Islet of Langerhans (tissue), 1 donor: ENCODE data around the gene ABCB10.
A peak's percentile ranks its signal among the peaks of the same experiment; 100 is the strongest.
"Not testable (repeated sequence)": the region's sequence is repeated elsewhere in the genome, so short reads cannot be mapped to it uniquely, and the experiment has no call there.

ENCODE experiments used
- FAIRE-seq: peaks from one replicate; lab custom pipeline; 2011; peaks lifted over from hg19 to GRCh38; lab: Jason Lieb, UNC

Gene ABCB10

DNA sequence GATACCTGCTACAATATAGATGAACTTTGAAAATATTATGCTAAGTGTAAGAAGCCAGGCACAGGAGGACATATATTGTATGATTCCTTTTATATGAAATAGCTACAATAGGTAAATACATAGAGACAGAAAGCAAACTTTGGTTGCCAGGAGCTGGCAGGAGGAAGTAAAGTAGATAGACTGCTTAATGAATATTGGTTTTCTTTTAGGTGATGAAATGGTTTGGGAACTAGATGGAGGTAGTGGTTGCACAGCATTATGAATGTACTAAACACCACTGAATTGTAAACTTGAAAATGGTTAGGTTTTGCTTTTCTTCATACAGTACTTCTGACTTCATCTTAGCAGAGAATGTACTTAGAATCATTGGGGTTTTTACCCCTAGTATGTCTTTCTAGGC lies 21.5 kb downstream of the ABCB10 start:
- peak; percentile 94 for FAIRE-seq

DNA sequence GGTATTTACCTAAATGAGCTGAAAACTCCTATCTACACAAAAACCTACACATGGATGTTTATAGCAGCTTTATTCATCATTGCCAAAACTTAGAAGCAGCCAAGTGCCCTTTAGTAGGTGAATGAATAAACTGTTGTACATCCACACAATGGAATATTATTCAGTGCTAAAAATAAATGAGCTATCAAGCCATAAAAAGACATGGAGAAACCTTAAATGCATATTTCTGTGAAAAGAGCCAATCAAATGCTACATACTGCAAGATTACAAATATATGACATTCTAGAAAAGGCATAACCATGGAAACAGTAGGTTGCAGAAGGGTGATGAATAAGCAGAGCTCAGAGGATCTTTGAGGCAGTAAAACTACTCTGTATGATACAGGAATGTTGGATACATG lies 23.3 kb downstream of the ABCB10 start:
- no peak for FAIRE-seq

DNA sequence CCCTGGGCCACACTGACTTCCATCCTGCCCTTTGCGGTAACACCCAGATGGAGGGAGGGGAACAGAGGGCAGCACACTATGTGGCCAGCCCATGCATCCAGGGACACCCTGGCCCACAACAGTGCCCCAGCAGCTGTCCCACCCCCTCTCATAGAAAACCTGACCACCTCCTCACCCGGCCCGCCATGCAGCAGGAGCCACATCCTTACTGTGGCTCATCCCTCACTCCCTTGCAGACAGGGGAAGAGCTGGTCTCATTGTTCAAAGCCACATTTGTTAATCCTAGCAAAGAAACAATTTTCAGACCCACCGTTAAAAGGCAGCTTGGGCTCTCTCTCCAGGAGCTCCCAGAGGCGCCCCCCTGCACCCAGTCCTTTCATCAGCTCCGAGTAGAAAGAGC lies 27.2 kb downstream of the ABCB10 start:
- FAIRE-seq = no peak

DNA sequence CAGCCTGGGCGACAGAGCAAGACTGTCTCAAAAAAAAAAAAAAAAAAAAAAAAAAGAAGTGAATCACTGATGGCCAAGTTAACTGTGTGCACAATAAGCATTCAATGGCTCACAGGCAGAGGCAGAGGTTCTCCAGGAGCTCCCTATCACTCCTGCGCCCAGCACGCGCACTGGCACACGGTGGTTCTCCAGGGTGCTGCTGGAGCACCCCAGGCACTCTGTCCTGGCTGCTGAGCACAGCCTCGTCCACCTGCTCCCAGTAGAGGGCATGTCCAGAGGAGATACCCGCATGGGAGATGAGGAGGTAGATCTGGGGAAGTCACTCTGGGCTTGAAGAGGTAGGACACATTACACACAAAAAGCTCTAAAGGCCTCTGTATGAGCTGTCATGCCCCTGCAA lies 28.9 kb downstream of the ABCB10 start:
- FAIRE-seq = no peak

DNA sequence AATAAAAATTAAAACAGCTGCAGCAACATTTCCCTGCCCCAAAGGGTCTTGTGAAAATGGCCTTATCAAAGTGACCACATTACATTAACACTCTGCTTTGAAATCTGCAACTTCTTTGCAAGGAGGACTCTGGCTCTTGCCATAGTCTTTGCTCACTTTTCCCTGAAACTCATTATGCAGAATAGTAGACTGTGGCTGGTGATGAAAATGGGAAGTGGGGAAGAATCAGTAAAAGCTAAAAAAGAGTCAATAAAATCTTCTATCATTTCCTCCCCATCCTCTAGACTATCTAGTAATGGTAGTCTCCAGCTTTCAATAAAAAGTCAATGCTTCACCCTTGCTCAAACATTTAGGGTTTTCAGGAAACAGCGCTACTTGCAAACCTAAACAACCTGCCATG lies 31.8 kb downstream of the ABCB10 start:
- no peak for FAIRE-seq

DNA sequence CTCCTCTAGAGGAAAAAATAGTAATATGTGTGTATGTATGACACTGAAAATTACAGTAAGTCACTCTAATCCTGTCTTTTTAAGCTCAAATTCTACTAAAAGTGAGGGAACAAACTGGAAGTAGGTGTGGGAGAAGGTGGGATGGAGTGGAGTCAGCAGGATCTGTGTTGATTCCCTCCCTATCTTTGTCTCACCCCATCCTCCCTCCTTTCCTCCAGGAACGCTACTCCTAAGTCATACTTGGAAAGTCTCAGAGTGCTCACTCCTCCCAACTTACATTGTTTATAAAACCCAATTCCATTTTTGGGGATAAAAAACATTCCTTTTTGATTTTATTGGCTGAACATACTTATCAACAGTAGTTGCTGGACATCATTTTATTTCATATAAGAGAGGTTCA lies 35.5 kb downstream of the ABCB10 start:
- FAIRE-seq = no peak

DNA sequence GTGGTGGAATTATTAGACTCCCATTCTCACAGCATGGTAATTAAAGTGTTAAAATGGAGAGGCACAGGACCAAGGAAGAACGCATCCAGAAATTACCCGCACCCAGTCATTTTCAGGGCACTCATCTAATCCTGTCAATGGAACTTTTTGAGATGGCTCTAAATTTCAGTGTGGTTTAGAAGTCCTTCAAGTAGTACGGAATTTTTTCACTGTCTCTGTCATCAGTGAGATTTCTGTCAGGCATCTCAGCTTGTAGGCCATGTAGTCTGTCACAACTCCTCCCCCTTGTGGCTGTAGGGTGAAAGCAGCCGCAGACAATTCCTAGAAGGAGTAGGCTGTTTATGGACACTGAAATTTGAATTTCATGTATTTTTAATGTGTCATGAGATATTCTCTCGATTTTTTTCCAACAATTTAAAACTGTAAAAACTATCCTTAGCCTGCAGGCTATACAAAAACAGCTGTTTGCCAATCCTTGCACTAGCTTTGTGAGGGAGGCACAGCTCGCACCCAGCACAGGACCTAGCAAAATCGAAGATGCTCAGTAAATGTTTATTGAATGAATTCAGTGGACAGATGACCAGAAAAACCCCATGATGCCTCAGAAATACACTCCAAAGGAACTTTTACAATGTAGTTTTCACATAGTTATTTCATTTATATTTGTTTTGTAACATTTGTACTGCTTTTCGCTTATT lies 43.8 kb downstream of the ABCB10 start:
- FAIRE-seq = peak; percentile 96

DNA sequence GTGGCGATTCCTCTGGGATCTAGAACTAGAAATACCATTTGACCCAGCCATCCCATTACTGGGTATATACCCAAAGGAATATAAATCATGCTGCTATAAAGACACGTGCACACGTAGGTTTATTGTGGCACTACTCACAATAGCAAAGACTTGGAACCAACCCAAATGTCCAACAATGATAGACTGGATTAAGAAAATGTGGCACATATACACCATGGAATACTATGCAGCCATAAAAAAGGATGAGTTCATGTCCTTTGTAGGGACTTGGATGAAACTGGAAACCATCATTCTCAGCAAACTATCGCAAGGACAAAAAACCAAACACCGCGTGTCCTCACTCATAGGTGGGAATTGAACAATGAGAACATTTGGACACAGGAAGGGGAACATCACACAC lies 46.9 kb downstream of the ABCB10 start:
- FAIRE-seq = not testable (repeated sequence)

DNA sequence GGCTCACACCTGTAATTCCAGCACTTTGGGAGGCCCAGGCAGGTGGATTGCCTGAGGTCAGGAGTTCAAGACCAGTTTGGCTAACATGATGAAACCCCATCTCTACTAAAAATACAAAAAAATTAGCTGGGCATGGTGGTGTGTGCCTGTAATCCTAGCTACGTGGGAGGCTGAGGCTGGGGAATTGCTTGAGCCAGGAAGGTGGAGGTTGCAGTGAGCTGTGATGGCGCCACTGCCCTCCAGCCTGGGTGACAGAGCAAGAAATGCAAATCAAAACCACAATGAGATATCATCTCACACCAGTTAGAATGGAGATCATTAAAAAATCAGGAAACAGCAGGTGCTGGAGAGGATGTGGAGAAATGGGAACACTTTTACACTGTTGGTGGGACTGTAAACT lies 47.3 kb downstream of the ABCB10 start:
- not testable (repeated sequence) for FAIRE-seq

DNA sequence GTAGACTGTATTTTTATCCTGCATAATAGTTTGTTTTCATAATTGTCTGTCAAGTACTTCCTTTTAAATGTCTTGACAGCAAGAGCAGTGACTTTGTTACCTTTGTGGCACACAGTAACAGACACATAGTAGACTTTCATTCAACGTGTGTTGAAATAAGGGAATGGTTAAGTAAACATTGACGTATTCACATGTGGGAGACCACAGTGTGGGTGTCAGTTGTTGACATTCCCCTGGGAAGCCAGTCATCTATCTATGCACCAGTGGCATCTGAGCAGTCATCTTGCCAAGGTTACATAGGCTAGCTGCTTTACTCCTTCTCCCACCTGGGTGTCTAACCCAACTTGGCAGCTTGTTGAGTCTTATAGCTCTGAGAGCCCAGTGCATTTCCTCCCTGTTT lies 48.9 kb downstream of the ABCB10 start:
- FAIRE-seq = no peak

DNA sequence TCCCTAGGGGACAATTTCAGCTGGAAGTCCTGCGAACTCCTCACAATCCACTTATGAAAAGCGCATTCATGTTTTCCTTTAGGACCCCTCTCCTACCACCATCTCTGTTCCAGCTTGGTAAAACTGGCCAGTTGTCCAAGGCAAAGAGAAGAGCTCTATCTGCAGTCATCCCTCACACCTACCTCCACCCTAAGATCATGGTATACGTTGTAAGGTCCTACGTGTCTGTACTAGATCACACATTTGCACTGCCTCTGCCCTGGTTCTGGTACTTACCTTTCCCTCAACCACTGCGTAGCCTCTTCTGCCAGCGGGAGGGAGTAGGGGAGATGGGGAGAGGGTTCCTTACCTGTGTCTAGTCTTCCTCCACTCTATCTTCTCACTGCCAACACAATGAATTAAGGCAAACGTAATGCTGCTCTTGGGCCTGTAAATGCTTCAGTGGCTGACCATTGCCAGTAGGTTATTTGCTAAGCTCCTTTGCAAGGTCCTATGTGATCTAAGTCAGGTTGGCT lies 49.6 kb downstream of the ABCB10 start:
- FAIRE-seq = no peak

DNA sequence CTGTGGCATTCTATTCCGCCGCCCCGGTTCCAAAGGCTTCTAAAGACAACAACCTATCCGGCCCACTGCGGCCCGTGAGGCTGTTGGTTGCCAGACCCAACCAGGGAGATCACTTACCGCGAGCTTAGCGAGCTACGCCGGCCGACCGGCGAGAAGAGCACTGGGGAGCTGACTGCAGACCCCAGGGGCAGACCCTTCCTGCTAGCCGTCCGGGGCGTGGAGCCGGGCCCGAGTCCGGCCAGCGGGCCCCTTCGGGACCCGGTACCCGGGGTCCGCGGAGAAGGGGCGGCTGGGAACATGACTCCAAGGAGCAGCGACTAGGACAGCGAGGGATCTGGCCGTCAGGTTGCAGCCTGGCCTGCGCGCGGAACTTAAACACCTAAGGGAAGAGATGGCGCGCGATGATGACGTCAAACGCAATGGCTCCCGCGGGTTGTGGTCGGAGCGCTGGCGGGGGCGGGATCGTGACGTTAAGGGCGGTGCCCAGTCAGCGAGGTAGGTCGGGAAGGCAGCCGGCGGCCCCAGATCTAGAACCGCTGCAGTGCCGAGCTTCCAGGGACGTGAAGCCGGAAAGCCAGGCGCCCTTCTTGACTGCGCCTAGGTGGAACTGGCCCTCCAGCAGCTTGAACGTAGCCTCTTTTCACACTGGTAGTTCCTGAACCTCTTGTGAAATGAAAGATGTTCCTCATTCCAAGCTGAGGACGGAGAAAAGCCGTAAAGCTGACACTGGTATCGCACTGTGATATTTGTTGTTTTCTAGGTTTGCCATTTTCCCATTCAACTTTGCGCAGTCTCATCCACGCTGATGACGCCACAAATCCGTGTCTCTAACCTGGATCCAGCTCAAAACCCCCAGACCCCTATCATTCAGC lies 50.3 kb downstream of the ABCB10 start, which contains the start of gene NUP133:
TSS of gene NUP133 (minus strand) at position 391 of the 872 bp plus-strand sequence. CDS start at position 299, 92 bp downstream.
- no peak for FAIRE-seq

DNA sequence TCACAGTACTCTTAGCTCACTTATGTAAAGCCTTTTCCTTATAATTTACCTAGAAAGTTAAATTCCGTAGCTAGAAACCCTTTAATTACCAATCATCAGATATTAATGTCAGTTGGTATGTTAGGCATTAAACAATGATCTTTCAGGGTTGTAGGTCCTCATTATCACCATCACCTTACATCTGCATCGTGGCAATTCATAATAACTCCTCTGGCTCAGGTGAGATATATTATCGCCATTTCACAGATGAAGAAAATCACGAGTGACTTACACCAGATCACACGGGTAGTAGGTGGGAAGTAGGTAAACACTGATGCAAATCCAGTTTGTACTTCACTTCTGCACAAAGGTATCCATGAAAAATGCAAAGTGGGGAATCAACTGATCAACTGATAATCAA lies 51.0 kb downstream of the ABCB10 start:
- no peak for FAIRE-seq

DNA sequence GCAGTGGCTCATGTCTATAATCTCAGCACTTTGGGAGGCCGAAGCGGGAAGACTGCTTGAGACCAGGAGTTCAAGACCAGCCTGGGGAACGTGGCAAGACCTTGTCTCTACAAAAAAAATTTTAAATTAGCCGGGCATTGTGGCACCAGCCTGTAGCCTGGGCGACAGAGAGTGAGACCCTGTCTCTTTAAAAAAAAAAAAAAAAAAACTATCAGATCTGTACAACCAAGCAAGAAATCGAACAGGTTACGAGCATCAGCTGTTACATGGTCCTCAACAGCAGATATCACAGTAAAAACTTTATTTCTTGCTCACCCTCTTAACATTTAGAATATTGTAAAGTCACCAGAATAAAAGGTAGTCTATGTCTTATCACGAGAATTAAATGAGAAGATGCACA lies 51.9 kb downstream of the ABCB10 start:
- no peak for FAIRE-seq

DNA sequence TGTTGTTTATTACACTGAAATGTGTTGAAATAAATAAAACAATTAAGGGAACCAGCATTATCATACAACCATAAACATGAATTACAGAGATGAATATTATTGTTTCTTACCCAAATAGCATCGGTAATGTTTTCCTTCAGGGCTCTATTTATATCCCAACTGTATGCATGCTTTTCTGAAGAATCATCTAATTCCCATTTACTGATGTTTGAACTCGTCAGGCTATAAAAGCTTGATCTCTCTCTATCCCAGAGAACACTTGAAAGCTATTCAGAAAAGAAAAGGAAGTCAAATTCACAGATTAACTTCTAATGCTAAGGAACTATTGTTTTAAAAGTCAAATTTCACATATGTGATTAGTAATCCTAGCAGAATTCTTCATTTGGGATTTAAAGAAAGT lies 62.7 kb downstream of the ABCB10 start:
- FAIRE-seq = no peak

DNA sequence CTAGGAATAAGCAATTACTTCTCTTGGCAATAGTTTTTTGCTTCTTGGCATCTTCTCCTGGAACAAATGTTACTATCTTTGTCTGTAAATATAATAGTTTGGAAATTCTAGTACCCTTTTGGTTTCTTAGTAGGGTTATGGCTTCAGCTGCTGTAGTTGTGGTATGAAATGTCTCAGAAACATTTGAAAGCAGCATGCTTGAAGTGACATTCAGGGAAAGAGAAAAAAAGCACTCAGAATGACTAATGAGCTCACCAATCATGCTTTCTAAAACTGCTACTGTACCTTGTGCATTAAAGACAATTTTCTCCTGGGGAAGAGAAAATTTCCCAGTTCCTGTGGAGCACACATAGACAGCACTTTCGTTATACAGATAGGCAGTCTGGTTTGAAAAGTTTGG lies 71.3 kb downstream of the ABCB10 start:
- no peak for FAIRE-seq

DNA sequence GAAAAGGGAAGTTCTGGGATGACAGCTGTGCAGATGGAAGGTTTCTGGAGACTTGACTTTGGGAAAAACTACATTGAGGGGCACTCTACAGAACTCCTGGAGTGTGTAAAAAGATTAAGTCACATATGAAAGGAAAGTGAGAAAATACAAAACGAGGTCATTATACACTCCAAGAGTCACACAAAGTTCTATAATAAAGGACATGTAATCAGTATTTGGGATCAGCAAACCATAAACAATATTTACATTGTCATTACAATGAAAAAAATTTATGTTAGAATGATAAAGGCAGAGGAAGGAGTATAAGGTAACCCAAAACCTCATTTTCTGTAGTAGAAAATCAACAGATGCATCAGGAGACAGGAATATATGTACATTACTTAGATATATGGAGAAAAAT lies 73.2 kb downstream of the ABCB10 start:
- FAIRE-seq = no peak

DNA sequence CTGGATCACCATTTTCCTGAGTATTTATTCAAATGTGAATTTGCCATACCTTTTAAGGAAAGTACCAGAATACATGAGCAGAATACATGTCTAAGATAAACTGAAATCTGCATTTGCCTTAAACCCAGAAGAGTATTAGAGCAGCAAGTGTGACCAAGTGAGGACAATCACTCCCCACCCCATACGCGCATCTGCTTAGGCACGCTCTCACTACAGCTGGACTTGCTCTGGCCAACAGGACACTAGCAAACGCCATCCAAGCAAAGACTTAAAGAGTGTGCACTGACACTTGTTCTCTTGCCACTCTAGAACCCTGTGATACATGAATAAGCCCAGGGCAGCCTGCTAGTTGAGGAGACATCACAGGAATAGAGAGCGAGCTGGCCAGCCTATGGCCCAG lies 76.0 kb downstream of the ABCB10 start:
- no peak for FAIRE-seq

DNA sequence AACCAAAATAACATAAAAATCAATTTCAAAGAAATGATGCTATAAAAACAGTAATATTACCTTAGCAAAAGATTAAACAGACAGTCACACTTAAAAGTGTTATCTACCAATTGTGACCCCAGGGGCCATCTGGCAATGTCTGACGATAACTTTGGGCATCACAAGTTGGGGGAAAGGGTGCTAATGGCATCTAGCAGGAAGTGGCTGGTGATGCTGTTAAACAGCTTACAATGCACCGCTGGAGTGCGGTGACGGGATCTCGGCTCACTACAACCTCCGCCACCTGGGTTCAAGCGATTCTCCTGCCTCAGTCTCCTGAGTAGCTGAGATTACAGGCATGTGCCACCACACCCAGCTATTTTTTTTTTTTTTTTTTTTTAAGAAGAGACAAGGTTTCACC lies 78.0 kb downstream of the ABCB10 start:
- no peak for FAIRE-seq

DNA sequence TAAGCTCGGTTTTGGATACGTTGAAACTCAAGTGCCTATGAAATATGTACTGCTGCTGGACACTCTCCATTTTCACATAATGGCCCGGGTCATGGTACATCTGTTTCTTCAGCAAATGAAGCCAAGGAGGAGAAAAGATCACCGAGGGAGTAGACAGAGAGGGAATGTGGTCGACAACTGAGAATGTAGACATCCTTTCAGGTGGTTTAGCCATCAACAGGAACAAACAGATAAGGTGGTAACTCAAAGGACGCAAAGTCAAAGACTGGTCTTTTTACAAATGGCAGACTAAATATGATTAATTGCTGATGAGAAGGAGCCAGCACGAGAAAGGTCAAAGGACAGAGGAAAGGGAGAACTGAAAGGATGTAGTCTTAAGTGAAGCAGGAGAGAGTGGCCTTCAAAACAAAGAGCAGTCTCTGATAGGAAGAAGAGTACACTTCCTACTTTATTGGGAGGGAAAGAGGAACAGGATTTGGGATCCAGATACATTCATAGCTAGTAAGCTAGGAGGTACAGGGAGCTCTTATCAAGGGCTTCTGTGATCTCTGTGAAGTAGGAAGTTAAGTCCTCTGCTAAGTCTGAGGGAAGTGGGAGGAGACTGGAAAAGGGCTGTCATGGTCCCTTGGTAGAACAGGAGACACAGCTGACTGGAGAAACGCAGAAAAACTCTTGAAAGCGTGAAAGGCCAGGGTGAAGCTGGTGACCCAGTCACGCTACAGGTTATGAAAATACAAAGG lies 78.7 kb downstream of the ABCB10 start:
- no peak for FAIRE-seq

DNA sequence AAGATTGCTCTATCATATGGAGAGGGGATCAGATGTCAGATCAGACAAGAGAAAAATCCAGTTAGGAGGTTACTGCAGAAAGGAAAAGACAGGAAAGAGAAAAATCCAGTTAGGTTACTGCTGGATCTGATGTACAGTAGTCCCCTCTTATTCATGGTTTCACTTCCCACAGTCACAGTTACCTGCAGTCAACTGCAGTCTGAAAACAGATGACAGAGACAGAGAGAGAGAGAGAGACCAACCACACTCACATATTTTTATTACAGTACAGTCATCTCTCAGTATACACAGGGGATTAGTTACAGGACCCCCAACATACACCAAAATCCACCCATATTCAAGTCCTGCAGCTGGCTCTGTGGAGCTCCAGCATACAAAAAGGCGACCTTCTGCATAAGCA lies 79.7 kb downstream of the ABCB10 start:
- FAIRE-seq = no peak

DNA sequence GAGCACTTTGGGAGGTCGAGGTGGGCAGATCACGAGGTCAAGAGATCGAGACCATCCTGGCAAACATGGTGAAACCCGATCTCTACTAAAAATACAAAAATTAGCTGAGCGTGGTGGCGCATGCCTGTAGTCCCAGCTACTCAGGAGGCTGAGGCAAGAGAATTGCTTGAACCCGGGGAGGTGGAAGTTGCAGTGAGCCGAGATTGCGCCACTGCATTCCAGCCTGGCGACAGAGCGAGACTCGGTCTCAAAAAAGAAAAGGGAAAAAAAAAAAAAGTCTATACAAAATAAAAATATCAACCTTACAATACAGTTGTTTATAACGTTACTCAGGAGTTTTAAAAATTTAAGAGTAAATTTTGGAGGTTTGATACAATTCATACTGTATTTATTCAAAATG lies 82.6 kb downstream of the ABCB10 start:
- FAIRE-seq = not testable (repeated sequence)

DNA sequence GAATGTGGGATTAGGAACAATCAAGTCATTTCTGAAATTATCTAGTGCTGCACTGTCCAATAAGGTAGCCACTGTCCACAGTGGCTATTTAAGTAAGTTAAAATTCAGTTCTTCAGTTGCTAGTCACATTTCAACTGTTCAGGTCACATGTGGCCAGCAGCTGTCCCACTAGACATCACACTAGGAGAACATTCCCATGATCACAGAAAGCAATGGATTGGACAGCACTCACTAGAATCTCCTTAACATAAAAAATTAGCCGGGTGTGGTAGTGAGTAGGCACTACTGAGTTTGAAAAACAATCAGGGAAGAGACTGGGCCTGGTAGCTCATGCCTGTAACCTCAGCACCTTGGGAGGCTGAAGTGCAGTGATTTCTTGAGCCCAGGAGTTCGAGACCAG lies 84.0 kb downstream of the ABCB10 start:
- no peak for FAIRE-seq
